NCI-H128 (cell line): ENCODE results near the gene RHOXF2B.
"Not testable (repeated sequence)": the region's sequence is repeated elsewhere in the genome, so short reads cannot be mapped to it uniquely, and the experiment has no call there.

Source experiments
- DNase-seq: peaks from one replicate; lab custom pipeline; 2025; ENCODE audit not compliant: unreplicated experiment; lab: John Stamatoyannopoulos, UW

Gene RHOXF2B

DNA sequence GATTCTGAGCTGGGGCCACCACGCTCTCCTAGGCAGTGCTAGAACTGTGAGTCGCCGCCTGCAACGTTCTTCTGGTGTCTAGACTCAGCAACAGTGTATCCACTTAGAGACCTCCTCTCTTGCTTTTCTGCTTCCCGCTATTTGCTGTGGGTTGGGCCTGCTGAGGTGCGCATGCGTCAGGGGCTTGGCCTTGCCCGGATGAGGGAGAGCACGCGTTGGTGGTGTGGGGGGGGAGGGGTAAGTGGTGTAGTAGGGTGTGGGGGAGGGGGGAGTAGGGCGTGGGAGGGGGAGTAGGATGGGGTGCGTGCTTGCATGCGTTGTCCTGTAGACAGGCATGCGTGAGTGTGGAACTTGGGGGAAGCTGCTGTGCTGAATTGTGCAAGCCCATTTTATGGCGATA, at the start of gene RHOXF2B:
Gene RHOXF2B, minus strand, starts transcription at position 101 of the 400 bp plus-strand sequence. CDS start 138 bp downstream, outside the sequence.
- DNase-seq, result not testable (repeated sequence)

DNA sequence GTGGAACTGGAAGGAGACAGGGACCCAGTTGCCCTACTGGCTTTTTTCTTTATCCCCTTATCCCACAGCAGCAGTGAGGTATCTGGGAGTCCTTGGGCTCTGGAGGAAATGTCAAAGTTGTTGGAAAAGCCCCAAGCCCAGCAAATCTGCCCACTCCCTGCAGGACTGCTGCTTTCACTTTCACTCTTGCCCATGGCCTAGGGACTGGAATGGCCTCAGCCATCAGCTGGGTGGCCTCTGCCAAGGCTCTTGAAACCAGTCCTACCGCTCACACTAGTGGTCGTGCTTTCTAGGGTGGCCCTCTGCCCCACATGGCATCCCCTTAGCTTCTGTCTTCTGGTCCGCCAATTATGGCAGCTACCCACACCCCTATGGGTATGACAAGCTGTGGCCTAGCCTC, 48.0 kb upstream of the RHOXF2B start:
- DNase-seq, result no peak

DNA sequence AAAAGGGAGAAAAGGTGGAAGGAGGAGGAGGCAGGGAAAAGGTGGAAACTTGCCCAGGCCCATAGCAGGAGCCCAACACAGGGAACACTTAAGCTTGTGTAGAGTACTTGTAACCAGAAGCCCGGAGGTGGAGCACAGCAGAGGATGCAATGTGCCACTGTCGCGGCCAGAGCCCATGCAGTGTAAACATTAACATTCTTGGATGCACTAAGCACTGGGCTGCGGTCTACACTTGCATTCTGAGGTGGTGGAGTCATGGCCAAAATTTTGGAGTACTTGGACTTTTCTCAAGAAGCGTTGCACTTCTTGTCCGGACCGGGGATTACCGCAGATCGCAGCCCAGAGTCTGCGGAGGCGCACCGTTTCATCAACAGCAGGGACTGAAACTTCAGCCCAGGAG, 42.7 kb upstream of the RHOXF2B start:
- DNase-seq, result no peak

DNA sequence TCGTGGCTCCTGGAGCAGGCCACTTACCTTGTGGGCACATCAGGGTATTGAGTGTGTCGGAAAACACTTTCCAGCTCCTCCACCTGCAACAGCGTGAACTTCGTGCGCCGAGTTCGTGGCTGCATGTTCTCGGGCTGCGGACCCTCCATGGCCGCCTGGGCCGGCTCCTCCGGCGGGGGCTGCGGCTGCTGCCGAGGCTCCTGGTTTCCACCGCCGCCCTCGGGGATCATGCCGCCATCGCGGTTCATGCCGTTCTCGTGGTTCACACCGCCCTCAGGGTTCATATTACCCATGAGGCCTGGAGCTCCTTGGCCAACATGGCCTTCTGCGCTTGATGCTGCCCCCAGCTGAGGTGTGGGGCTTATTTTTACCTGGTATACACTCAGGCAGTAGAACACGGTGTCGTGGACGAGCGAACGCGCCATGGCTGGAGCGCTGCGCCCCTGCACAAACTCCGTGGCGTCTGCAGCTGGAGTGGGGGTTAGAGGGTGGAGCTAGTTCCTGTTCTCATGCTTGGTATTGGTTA, 38.0 kb upstream of the RHOXF2B start, which contains the start of gene RHOXF1:
Gene RHOXF1, minus strand, starts transcription at position 476 of the 526 bp plus-strand sequence. Its CDS starts 51 bp downstream, at position 425.
- no peak for DNase-seq

DNA sequence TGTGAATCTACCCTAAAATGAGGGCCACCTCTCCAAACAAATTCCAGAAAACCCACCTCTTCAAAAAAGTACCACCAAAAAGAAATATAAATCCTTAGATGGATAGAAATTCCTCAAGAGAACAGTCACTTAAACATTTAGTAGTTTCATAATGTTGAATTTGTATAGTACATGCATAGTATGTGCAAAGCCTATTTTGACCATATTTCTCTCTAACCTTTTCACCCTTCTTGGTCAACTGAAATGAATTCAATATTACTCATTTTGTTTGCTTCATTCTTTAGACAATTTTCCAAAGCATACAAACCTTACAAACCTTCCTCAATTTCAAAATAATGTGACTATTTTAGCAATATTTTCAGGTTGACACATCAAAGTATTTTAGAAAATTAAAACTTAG, 34.1 kb upstream of the RHOXF2B start:
- no peak for DNase-seq

DNA sequence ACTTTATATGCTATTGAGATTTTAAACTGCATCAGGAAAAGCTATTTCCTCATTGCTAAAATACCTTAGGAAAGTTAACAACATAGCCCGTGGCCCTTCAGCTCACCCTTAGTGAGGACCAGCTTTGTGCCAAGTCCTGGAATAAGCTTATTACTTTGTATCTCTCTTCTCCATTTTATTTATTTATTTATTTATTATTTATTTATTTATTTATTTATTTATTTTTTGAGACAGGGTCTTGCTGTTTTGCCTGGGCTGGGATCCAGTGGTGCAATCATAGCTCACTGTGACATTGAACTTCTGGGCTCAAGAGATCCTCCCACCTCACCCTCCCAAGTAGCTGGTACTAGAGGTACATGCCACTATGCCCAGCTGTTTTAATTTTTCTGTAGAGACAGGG, 31.9 kb upstream of the RHOXF2B start:
- no peak for DNase-seq

DNA sequence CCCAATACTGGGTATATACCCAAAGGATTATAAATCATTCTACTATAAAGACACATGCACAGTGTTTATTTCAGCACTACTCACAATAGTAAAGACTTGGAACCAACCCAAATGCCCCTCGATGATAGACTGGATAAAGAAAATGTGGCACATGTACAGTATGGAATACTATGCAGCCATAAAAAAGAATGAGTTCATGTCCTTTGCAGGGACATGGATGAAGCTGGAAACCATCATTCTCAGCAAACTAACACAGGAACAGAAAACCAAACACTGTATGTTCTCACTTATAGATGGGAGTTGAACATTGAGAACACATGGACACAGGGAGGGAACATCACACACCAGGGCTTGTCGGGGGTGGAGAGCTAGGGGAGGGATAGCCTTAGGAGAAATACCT, 27.2 kb upstream of the RHOXF2B start:
- DNase-seq, result not testable (repeated sequence)

DNA sequence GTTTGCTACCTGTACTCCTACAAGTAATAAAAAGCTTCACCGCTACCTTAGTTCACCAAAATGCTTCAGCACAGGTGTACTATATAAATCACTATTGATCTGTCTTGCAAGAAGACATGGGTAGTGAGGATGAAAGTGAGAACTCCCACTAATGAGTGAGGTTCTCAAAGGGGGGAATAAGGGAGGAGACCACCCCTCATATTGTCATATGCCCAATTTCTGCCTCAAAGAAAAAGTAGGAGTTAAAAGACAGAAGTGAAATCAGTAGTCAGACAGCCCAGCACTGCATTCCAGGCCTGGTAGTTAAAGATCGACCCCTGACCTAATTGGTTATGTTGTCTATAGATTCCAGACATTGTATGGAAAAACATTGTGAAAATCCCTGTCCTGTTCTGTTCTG, 23.6 kb upstream of the RHOXF2B start:
- not testable (repeated sequence) for DNase-seq

DNA sequence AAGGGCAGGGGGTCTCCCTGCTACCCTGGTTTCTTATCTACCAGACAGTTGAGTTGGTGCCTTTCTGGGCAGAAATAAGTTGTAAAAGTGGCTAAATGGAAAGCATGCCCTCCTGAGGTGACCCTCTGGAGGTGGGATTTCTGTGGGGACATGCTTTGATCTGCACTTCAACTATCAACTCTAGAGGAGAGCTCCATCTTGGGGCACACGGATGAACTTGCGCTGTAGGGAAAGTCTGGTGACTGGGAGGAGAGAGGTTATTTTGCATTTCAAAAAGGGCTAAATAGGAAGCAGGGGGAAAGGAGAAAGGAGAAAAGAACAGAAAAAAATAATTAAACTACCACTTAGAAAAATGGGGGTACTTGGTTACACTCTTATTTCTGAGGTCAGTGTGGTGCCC, 12.7 kb upstream of the RHOXF2B start:
- no peak for DNase-seq

DNA sequence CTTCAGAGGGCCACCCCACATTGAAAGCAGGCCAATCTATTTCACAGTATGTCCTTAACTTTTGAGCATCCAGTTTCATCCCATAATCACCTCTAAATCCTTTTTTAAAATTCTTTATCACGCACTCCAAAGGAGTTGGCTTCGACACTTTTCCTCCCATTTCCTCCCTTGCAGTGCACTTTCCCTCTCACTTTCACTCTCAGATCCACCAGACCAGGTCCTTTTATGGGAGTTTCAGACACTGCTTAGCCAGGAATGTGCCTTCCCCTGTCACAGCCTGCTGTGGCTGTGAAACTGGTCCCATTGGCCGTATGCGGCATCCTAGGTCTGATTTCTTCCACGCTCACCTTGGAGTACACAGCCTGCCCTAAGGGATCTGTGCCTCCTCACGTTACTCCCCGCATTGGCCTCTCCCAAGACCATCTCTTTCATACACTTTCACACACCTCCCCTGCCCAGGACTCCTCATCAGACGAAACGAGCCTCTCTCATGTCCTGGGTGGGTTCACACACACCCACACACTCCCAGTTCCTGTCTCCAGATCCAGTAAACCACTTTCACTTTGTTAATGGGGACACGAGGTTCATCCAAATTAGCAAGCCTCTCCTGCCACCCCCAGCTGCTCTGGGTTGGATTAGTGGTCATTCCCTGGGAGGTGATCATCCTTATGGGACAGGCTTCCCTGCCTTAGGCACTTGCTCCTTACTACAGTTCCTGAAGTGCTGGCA, 10.0 kb upstream of the RHOXF2B start:
- DNase-seq, result no peak

DNA sequence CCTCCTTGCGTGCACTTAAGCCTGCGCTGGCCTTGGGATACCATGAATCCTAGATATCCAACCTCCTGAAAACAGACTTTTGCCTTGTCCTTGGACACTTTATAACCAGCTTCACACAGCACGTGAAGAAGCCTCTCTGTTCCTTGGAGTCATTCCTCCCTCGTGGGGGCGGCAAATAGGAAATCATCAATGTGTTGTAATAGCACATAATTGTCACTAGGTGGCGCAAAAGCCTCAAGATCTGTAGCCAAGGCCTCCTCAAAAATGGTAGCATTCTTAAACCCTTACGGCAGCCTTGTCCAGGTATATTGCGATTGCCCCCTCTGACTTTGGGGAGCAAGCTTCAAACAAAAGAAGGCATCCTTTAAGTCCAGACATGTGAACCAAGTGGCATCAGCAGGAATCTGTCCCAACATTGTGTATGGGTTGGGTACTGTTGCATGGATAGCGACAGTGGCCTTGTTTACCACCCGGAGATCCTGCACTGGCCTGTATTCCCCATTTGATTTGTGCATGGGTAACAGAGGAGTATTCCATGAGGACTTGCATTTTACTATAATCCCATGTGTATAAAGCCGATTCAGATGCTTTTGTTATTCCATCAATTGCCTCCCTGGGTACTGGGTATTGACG, 8.2 kb upstream of the RHOXF2B start:
- not testable (repeated sequence) for DNase-seq

DNA sequence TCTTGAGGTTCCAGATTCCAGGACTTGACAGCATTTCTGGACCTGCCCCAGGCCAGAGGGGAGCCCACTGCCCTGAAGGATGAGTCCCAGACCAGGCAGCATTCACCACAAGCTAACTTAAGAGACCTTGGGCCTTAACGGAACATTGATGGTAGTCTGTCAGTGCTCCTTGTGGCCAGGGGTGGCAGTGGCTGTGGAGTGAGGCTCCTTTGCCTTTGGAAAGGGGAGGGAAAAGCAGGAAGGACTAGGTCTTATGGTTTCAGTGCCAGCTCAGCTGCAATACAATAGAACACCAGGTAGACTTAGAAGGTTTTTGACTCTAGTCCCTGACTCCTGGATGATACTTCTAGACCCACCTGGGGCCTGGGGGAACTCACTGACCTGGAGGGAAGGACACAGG, 11.3 kb downstream of the RHOXF2B start:
- DNase-seq, result not testable (repeated sequence)

DNA sequence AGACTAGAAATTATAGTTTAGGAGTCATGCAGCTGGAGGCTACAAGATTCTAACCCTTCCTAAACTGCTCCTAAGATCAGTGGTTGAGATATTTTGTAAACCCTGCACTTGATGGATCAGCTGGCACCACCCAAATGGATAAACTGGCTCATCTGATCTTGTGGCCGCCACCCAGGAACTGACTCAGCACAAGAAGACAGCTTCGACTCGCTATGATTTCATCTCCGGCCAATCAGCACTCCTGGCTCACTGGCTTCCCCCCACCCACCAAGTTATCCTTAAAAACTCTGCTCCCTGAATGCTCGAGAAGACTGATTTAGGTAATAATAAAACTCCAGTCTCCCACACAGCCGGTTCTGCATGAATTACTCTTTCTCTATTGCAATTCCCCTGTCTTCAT, 34.8 kb downstream of the RHOXF2B start:
- not testable (repeated sequence) for DNase-seq

DNA sequence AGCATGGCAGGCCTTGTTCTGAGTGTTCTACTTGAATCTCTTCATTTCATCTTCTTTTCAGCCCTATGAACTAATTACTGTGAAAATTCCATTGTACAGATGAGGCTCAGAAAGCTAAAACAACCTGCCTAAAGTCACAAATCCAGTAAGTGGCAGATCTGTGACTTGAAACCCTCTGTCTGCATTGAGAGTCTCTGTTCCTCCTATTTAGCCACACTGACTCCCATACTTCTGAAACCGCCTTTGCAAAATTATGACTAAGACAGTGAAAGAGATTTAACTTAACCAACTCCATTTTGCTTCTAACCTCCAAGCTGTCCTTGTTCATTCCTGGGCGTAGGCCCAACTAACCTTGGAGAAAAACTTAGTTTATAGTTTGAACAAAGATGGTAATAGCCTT, 35.2 kb downstream of the RHOXF2B start:
- not testable (repeated sequence) for DNase-seq

DNA sequence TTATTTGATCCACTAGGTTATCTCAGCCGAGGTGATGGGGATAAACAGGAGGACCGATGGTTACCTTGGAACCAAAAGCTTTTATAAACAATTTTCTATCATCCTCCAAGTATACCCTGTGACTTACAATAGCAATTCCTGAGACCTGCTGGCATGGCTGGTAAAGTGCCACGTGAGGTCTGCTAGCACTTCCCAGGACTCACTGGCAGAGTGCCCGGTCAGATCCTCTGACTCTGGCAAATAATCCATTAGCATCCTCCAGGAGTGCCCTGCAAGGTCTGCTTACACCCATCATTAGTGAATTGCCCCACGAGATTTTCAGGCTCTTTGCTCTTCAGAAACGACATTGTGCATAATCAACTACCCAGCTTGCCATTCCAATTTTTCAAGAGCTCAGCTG, 37.3 kb downstream of the RHOXF2B start:
- not testable (repeated sequence) for DNase-seq

DNA sequence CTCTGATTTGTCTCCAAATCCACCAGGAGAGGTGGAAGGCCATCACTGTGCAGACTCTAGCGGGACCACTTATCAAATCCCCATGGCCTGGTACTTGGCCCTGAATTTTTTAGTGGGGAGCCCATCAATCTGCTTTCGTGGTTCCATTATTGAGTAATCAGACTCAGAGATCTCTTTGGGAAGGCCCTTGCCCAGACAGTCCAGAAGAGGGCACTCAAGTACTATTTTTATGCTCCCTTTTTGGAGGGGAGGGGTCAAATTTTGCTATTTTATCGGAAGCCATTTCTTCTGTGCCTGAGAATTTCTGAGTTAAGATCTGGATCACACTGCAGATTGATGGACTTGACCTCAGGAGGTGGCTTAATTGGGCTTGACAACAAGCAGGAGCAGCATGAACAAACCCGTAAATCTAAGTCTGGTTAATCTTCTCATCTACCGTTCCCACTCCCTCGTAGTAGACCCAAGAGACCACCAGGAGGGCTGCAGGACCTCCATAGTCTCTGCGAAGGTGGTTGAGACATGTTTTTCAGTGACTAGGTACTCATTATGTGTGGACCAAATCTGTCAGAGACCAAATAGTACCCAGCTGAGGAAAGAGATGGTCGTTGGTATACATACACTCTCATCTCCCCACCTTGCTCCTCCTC, 38.3 kb downstream of the RHOXF2B start:
- not testable (repeated sequence) for DNase-seq

DNA sequence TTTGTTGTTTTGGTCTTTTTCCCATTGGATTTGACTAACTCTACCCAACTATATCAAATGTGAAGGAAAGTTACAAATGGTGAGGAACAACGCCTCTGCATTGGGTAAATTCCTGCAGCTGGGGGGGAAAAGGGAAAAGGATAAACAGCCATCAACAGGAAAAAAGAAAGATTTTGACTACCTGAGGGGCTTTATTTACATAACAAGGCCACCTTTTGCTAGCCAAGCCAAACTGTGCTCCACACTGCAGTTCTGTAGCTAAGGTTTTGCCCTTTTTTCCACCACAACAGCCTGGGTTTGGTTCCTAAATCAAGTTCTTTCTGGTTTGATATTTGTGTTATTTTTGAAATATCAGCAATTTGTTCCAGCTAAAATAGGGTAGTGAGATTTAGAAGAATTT, 40.8 kb downstream of the RHOXF2B start:
- no peak for DNase-seq

DNA sequence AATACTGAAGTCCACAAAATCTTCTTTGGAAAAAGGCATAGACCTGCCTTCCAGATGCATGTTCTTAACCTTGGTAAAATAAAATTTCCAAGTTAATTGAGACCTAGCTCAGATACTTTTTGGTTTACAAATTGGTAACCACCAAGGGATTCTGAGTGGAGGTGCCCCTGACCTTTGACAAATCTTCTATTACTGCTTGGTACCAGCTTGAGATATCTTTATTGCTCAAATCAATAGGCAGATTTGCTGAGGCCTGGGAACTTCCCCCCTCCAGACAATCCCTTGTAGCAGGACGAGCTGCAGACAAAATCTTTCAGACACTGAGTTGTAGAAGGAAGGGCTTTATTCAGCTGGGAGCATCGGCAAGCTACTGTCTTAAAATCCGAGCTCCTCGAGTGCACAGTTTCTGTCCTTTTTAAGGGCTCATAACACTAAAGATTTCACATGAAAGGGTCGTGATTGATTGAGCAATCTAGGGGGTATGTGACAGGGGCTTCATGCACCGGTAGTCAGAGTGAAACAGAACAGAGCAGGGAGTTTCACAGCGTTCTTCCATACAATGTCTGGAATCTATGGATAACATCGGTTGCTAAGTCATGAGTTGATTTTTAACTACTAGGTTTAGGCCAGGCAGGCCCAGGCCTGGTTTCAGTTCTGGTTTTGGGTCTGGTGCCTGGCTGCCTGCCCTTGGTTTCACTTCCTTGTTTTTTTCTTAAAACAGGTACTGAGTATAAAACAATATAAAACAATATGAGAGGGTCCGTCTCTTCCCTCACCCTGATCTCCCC, 41.8 kb downstream of the RHOXF2B start:
- DNase-seq, result not testable (repeated sequence)

DNA sequence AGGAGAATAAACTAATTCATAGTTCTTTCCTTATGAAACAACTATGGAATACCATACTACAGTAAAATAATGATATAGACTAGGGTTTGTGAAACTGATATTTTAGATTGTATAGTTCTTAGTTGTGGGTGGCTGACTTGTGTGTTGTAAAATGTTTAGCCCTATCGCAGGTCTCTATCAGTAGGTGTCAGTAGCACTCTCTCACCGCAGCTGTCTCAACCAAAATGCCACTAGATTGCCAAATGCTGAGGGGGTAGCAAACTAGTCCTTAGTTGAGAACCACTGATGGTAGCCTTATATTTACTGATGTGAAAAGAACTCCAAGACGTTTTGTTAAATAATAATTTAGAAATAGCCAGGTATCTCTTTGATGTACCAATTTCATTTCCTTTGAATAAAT, 48.1 kb downstream of the RHOXF2B start:
- DNase-seq, result no peak

DNA sequence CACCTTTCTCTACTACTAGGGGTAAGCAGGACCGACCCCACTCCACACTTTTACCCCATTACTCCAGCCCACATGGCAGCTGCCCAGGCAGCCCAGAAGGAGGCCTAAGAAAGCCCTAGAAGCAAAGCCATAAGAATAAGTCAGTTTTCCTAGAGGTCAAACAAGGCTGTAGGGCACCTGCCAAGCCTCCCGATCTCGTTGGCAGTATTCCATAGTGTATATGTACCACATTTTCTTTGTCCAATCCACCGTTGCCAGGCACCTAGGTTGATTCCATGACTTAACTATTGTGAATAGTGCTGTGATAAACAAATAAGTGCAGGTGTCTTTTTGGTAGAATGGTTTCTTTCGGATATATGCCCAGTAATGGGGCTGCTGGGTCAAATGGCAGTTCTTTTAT, 54.2 kb downstream of the RHOXF2B start:
- no peak for DNase-seq

DNA sequence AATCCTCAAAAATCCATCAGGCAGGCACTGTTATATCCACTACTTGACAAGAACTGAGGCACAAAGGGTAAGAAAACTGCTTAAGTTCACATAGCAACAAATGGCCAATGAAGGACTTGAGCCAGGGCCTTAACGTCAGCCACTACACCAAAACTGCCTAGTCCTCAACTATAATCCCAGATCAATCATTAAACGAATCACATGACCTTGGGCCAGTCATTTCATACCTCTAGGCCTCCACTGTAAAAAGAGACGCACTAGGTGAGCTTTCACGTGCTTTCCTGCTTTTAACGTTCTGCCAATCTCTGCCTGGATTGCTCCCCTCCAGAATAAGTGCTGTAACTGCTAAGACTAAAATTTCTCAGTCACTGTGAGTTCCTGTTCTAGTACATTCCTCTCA, 54.7 kb downstream of the RHOXF2B start:
- no peak for DNase-seq
